K562 (cell line): ENCODE results near the gene AURKB. TPM values are rescaled to one million over a fixed set of nuclear protein-coding genes. Genes with fewer than 3 reads are reported as not detected.

ENCODE experiments used
- CBX5 ChIP-seq: IDR thresholded peaks from 2 replicates; pipeline ENCODE4 v1.6.1; 2014; ENCODE audit warnings: low read depth, borderline replicate concordance
- CTBP1 ChIP-seq: fragments of 450-650 bp; IDR thresholded peaks from 2 replicates; pipeline ENCODE4 v1.6.1; 2016; ENCODE audit warnings: borderline replicate concordance
- E2F4 ChIP-seq: sonication (generic); formaldehyde crosslinking; IDR thresholded peaks from 2 replicates; pipeline ENCODE4 v1.8.0; 2022; ENCODE audit warnings: mild to moderate bottlenecking, low read depth, missing genetic modification reagents
- E2F6 ChIP-seq, 2 experiments: IDR thresholded peaks; 2 replicates each; pipeline ENCODE4 v1.6.1; 2011; ENCODE audit warnings: borderline replicate concordance in 1 of 2, control low read depth in 1 of 2, low read depth in 1 of 2, low read length in 1 of 2, mild to moderate bottlenecking in 1 of 2, mixed read lengths in 1 of 2, moderate library complexity in 1 of 2; ENCODE audit not compliant: insufficient read depth in 1 of 2, insufficient read length in 1 of 2, poor library complexity in 1 of 2, severe bottlenecking in 1 of 2; ENCODE audit errors: extremely low read depth in 1 of 2
- EGR1 ChIP-seq: fragments of 450-650 bp; conservative IDR thresholded peaks from 2 replicates; pipeline ENCODE4 v1.6.1; 2017; ENCODE audit warnings: mild to moderate bottlenecking
- KLF6 ChIP-seq: fragments of 250-450 bp; sonication (Bioruptor Pico); IDR thresholded peaks from 2 replicates; pipeline ENCODE4 v1.4.0; 2020; ENCODE audit warnings: mild to moderate bottlenecking, moderate library complexity, borderline replicate concordance
- NRF1 ChIP-seq, 2 experiments: fragments of 450-650 bp; IDR thresholded peaks in 1 of 2; conservative IDR thresholded peaks in 1 of 2; 2 replicates each; pipeline ENCODE4 v1.6.1; 2014; ENCODE audit warnings: mild to moderate bottlenecking in 2 of 2
- PHF8 ChIP-seq: fragments of 200-600 bp; sonication (generic); IDR thresholded peaks from 2 replicates; pipeline ENCODE4 v1.6.1; 2012; ENCODE audit warnings: mixed run types, mild to moderate bottlenecking, inconsistent platforms, low read length, moderate library complexity, borderline replicate concordance
- RB1 ChIP-seq: fragments of 450-650 bp; IDR thresholded peaks from 2 replicates; pipeline ENCODE4 v1.6.1; 2017; ENCODE audit warnings: low read depth, mild to moderate bottlenecking
- RFX1 ChIP-seq: fragments of 450-650 bp; IDR thresholded peaks from 2 replicates; pipeline ENCODE4 v1.6.1; 2016; ENCODE audit warnings: mild to moderate bottlenecking, moderate library complexity
- SAP30 ChIP-seq: fragments of 200-600 bp; sonication (generic); IDR thresholded peaks from 2 replicates; pipeline ENCODE4 v1.6.1; 2012; ENCODE audit warnings: borderline replicate concordance, low read depth, mild to moderate bottlenecking, moderate library complexity, low read length, control low read depth, inconsistent platforms; ENCODE audit not compliant: insufficient read depth, poor library complexity, severe bottlenecking
- STAT6 ChIP-seq: sonication (generic); formaldehyde crosslinking; IDR thresholded peaks from 2 replicates; pipeline ENCODE4 v1.8.1; 2023; ENCODE audit warnings: mild to moderate bottlenecking, missing genetic modification reagents
- SUPT5H ChIP-seq: fragments of 450-650 bp; IDR thresholded peaks from 2 replicates; pipeline ENCODE4 v1.6.1; 2016
- THAP12 ChIP-seq: fragments of 250-450 bp; sonication (Bioruptor Pico); IDR thresholded peaks from 2 replicates; pipeline ENCODE4 v1.9.0; 2021; ENCODE audit warnings: mild to moderate bottlenecking, inconsistent platforms
- polyA plus RNA-seq, 8 experiments: library from polyadenylated mRNA; depleted of rRNA in 4 of 8; stranded (reverse) in 5 of 8; unstranded in 3 of 8; fragments of >200 nt; fragmentation: Nextera tagmentation in 2 of 8; fragmentation: Illumina TruSeq in 1 of 8; extraction: Ambion mirVana in 2 of 8; extraction: Trizol in 1 of 8; gene quantifications; 2 replicates each; pipeline versions ENCODE4 v1.2.1 to v1.2.3, GENCODE V29; 2011 to 2014; ENCODE audit warnings: inconsistent platforms in 1 of 8, missing spikeins in 1 of 8
- total RNA-seq, 7 experiments: library from RNA; depleted of rRNA in 6 of 7; stranded (reverse); fragments of >200 nt in 6 of 7; fragmentation: Illumina TruSeq in 2 of 7; extraction: Trizol in 2 of 7; gene quantifications; 2 replicates each; pipeline versions ENCODE4 v1.2.1 to v1.2.3, GENCODE V29; 2011 to 2021; ENCODE audit warnings: low replicate concordance in 1 of 7

The AURKB gene
- total and polyA plus RNA-seq, 9 of the 15 experiments (the other 6 are each of a cell fraction or from before 2014, with no cell fraction given) = 27.2 to 114 (median 74.8) TPM

- TF ChIP-seq THAP12 (CRISPR knock-in tag) (0 out of 2 replicates have a peak, but pooled peaks have one; percentile 1), E2F6 (IDR thresholded peaks at IDR 0.05; ENCODE audit: borderline replicate concordance in 1 of 2, extremely low read depth in 1 of 2, insufficient read depth in 1 of 2, insufficient read length in 1 of 2, low read depth in 1 of 2, low read length in 1 of 2, poor library complexity in 1 of 2, severe bottlenecking in 1 of 2) (peak; percentile 61 to 76), RFX1 (peak; percentile 97), SUPT5H (0 out of 2 replicates have a peak, but pooled peaks have one; percentile 45), STAT6 (CRISPR knock-in tag) (no peak), CTBP1 (peak; percentile 41; the same call in 1 of the 2 replicates), PHF8 (peak; percentile 57; the same call in 1 of the 2 replicates), E2F4 (CRISPR knock-in tag) (peak; percentile 60; the same call in 1 of the 2 replicates), CBX5 (no peak), NRF1 (conservative IDR thresholded peaks at IDR 0.05 in 1 of 2, IDR thresholded peaks at IDR 0.05 in 1 of 2) (peak; percentile 27 to 38; a peak in 2 of 4 replicates), SAP30 (no peak), EGR1 (peak; percentile 56; the same call in 1 of the 2 replicates), KLF6 (CRISPR knock-in tag) (no peak), RB1 (peak; percentile 70; the same call in 1 of the 2 replicates)
These were observed 34.0 kb downstream of the AURKB start, which contains the start of gene TMEM107 (continued) for GRCh38 chr17:8176197-8176940.
